Colonic mucosa (tissue), 4 donors: ENCODE measurements around the gene PTPRF. TPM values are rescaled to one million over a fixed set of nuclear protein-coding genes. Genes with fewer than 3 reads are reported as not detected.

Source experiments
- DNase-seq: peaks from one replicate; pipeline ENCODE4 v3.0.0-alpha.2; 2020
- H3K27ac ChIP-seq: fragments of 200-600 bp; one replicate; pipeline ENCODE4 v1.8.0; 2021
- H3K27me3 ChIP-seq: fragments of 200-600 bp; one replicate; pipeline ENCODE4 v1.8.0; 2021
- H3K36me3 ChIP-seq: fragments of 200-600 bp; one replicate; pipeline ENCODE4 v1.8.0; 2021
- H3K4me1 ChIP-seq: fragments of 200-600 bp; one replicate; pipeline ENCODE4 v1.8.0; 2021; ENCODE audit warnings: mild to moderate bottlenecking
- H3K4me3 ChIP-seq: fragments of 200-600 bp; one replicate; pipeline ENCODE4 v1.8.0; 2021
- H3K9ac ChIP-seq, 2 donors: one replicate each; pipeline ENCODE4 v1.7.0; 2013; ENCODE audit warnings: control low read depth in 2 of 2, low read depth in 2 of 2, low read length in 2 of 2
- H3K9me3 ChIP-seq: fragments of 200-600 bp; one replicate; pipeline ENCODE4 v1.8.0; 2021
- CTCF ChIP-seq: fragments of 200-600 bp; IDR thresholded peaks from one replicate; pipeline ENCODE4 v1.8.0; 2022; ENCODE audit warnings: antibody characterized with exemption, mild to moderate bottlenecking
- intact Hi-C: fragments of 100-400 bp; cut with DNase I; formaldehyde crosslinking; loops from one replicate; pipeline ENCODE4 v1.14.1; 2022
- total RNA-seq, 2 donors: library from RNA; stranded (reverse); fragmentation: NEBNext Ultra II Directional in 1 of 2; extraction: Animal tissue kit (Norgen Biotek cat#: 25700) in 1 of 2; gene quantifications; one replicate each; pipeline ENCODE4 v1.2.1, GENCODE V29; 2021
- donor health status: healthy.
- donor health status: DM: no; HTN: no; CAD: no.
- donor health status: DM: no; HTN: no; CAD: no.

The PTPRF gene
- total RNA-seq, 2 donors from 2014 or later, result 351 to 449 TPM

- no peaks in the 10 kb centered on the region for H3K27me3 ChIP-seq
Measured at GRCh38 chr1:43522431-43522775, 8.3 kb upstream of the PTPRF start.

GRCh38 chr1:43522776-43523480, 7.8 kb upstream of the PTPRF start:
- Histone ChIP-seq H3K4me3 (no peak overlapping the region), H3K9me3 (no peaks in the 10 kb centered on the region), H3K9ac (no peak overlapping the region), H3K27ac (peak overlapping the region; percentile 42), H3K27me3 (no peaks in the 10 kb centered on the region), H3K4me1 (peaks cover 6% of the 10 kb centered on the region), H3K36me3 (no peaks in the 10 kb centered on the region)
- intact Hi-C loops, result no loop called here
- no peak for TF ChIP-seq CTCF
- peak; percentile 84 for DNase-seq

More at GRCh38 chr1:43522431-43522775, 8.3 kb upstream of the PTPRF start:
- Histone ChIP-seq H3K4me1 (peaks cover 6% of the 10 kb centered on the region), H3K27ac (peak overlapping the region; percentile 42), H3K4me3 (no peak overlapping the region), H3K9ac (no peak overlapping the region), H3K36me3 (no peaks in the 10 kb centered on the region), H3K9me3 (no peaks in the 10 kb centered on the region)
- intact Hi-C loops, result no loop called here
- DNase-seq, result no peak
- TF ChIP-seq CTCF, result no peak

- no peaks in the 10 kb centered on the region for H3K36me3 ChIP-seq
- intact Hi-C loops, result loop anchor here (5.0 kb wide), 1 partner anchor 237 kb away; no protein-coding TSS in a partner anchor
- H3K4me3 ChIP-seq, result no peak overlapping the region
- no peaks in the 10 kb centered on the region for H3K27me3 ChIP-seq
- peaks cover 6% of the 10 kb centered on the region for H3K4me1 ChIP-seq
- TF ChIP-seq CTCF, result no peak
- H3K9ac ChIP-seq, result peak overlapping the region; percentile 13 to 36
- DNase-seq, result peak; percentile 68
- no peaks in the 10 kb centered on the region for H3K9me3 ChIP-seq
- peak overlapping the region; percentile 53 for H3K27ac ChIP-seq
Measured at GRCh38 chr1:43524804-43525203, 5.9 kb upstream of the PTPRF start.

GRCh38 chr1:43526002-43526401, 4.7 kb upstream of the PTPRF start:
- Histone ChIP-seq H3K27me3 (no peaks in the 10 kb centered on the region), H3K36me3 (no peaks in the 10 kb centered on the region), H3K27ac (no peak overlapping the region), H3K4me1 (peaks cover 9% of the 10 kb centered on the region), H3K9me3 (no peaks in the 10 kb centered on the region), H3K9ac (no peak overlapping the region), H3K4me3 (no peak overlapping the region)
- intact Hi-C loops, result loop anchor here (5.0 kb wide), 1 partner anchor 236 kb away; no protein-coding TSS in a partner anchor
- DNase-seq, result no peak
- no peak for TF ChIP-seq CTCF

DNA sequence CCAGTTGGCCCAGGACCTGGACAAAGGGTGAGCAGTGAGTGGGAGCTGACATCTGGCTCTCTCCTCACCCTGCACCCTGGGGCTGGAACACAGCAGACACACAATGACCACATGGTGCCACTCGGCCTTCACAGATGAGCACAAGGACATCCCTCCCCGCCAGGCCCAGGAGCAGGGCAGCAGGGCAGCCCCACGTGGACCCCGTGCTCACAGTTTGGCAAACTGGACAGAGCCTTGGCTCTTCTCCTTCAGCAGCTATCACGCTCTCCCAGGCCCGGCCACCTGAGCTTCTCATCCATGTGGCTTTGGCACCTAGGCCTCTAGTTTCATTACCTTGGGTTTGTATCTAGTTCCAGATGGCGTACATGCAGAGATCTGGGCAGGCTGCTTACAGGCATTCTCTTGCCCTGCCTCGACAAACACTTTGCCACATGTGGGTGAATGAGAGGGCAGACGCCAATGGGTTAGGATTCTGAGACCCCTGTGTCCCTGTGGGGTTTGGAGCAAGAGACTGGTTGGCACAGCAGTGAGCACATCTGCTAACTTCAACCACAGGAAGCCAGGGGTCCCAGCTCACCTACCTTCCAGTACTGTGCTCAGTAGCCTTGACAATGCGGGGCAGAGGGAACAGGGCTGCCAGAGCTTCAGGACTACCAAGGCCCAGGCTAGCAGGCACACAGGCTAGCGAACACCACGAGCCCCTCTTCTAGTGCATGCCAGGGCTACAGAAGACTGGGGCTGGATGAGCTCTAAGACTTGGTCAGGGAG, 3.4 kb upstream of the PTPRF start:
- H3K36me3 ChIP-seq, result no peaks in the 10 kb centered on the region
- TF ChIP-seq CTCF, result no peak
- no peaks in the 10 kb centered on the region for H3K27me3 ChIP-seq
- H3K4me1 ChIP-seq, result peaks cover 9% of the 10 kb centered on the region
- H3K9ac ChIP-seq, result no peak overlapping the region
- DNase-seq, result no peak
- intact Hi-C loops, result loop anchor here (5.0 kb wide), 1 partner anchor 235 kb away; no protein-coding TSS in a partner anchor
- H3K27ac ChIP-seq, result no peak overlapping the region
- H3K9me3 ChIP-seq, result no peaks in the 10 kb centered on the region
- H3K4me3 ChIP-seq, result no peak overlapping the region
